ENCODE measurements around the gene MCF2L. TPM values are rescaled to one million over a fixed set of nuclear protein-coding genes. Genes with fewer than 3 reads are reported as not detected.
A peak's percentile ranks its signal among the peaks of the same experiment; 100 is the strongest.

MCF2L gene
- total RNA-seq, 1 donor from 2014 or later = 146 TPM

GRCh38 chr13:113083402-113084061 lies 114.5 kb downstream of the MCF2L start:
- DNase-seq = peak; percentile 40

- no peak for DNase-seq
Observed at GRCh38 chr13:113084094-113084942, 115.3 kb downstream of the MCF2L start.

- no peak for DNase-seq
Observed at GRCh38 chr13:113084943-113085540, 116.0 kb downstream of the MCF2L start.

- no peak for DNase-seq
Observed at GRCh38 chr13:113086031-113086750, 117.2 kb downstream of the MCF2L start.

- DNase-seq = no peak
Observed at GRCh38 chr13:113086991-113087922, 118.2 kb downstream of the MCF2L start.

GRCh38 chr13:113087923-113088690 lies 119.1 kb downstream of the MCF2L start:
- DNase-seq = no peak

- no peak for DNase-seq
Observed at GRCh38 chr13:113088691-113089020, 119.6 kb downstream of the MCF2L start.

- DNase-seq = no peak
Observed at GRCh38 chr13:113089693-113090414, 120.8 kb downstream of the MCF2L start.

- no peak for DNase-seq
Observed at GRCh38 chr13:113090415-113090770, 121.4 kb downstream of the MCF2L start.

GRCh38 chr13:113090806-113091205 lies 121.8 kb downstream of the MCF2L start:
- DNase-seq = no peak

GRCh38 chr13:113091211-113091771 lies 122.3 kb downstream of the MCF2L start:
- DNase-seq = no peak

GRCh38 chr13:113091891-113092775 lies 123.1 kb downstream of the MCF2L start:
- no peak for DNase-seq

- DNase-seq = no peak
Observed at GRCh38 chr13:113092776-113093579, 124.0 kb downstream of the MCF2L start.

GRCh38 chr13:113093580-113094409 lies 124.8 kb downstream of the MCF2L start:
- DNase-seq = no peak

- no peak for DNase-seq
Observed at GRCh38 chr13:113094410-113094800, 125.4 kb downstream of the MCF2L start.

- no peak for DNase-seq
Observed at GRCh38 chr13:113095146-113096051, 126.4 kb downstream of the MCF2L start.

Measured in occipital lobe (tissue), 2 donors.